Keratinocyte (primary cell): Measurements from ENCODE around the gene GNB1.

ENCODE experiments used
- CTCF ChIP-seq, 3 experiments: IDR thresholded peaks in 1 of 3; conservative IDR thresholded peaks in 1 of 3; optimal IDR thresholded peaks in 1 of 3; 2 replicates in 2 of 3; 3 replicates in 1 of 3; pipeline versions ENCODE3 to v1.5.1; 2011; ENCODE audit warnings: low read length in 3 of 3, mild to moderate bottlenecking in 3 of 3, moderate library complexity in 2 of 3, control low read depth in 1 of 3, inconsistent platforms in 1 of 3; ENCODE audit not compliant: insufficient read depth in 2 of 3; ENCODE audit errors: extremely low read depth in 1 of 3
- EZH2 ChIP-seq: IDR thresholded peaks from one replicate; pipeline ENCODE4 v1.6.1; 2012; ENCODE audit warnings: inconsistent platforms, mild to moderate bottlenecking, low read length, moderate library complexity

GRCh38 chr1:1752636-1753606 lies 138.0 kb downstream of the GNB1 start:
- TF ChIP-seq CTCF (optimal IDR thresholded peaks at IDR 0.05 in 1 of 3, IDR thresholded peaks at IDR 0.05 in 1 of 3, conservative IDR thresholded peaks at IDR 0.05 in 1 of 3; ENCODE audit: extremely low read depth in 1 of 3, insufficient read depth in 2 of 3, low read length in 3 of 3) (peak in 1 of 3 experiments; percentile 14), EZH2 (no peak)
